Measurements from ENCODE around the gene FXYD4.
"Not testable (repeated sequence)": the region's sequence is repeated elsewhere in the genome, so short reads cannot be mapped to it uniquely, and the experiment has no call there.

The FXYD4 gene

GRCh38 chr10:43371418-43371817 is at the start of gene FXYD4:
Gene FXYD4, plus strand, starts transcription at chr10:43371636. Its CDS starts 2,111 bp downstream, at chr10:43373747.
- TF ChIP-seq, protein P1, sequence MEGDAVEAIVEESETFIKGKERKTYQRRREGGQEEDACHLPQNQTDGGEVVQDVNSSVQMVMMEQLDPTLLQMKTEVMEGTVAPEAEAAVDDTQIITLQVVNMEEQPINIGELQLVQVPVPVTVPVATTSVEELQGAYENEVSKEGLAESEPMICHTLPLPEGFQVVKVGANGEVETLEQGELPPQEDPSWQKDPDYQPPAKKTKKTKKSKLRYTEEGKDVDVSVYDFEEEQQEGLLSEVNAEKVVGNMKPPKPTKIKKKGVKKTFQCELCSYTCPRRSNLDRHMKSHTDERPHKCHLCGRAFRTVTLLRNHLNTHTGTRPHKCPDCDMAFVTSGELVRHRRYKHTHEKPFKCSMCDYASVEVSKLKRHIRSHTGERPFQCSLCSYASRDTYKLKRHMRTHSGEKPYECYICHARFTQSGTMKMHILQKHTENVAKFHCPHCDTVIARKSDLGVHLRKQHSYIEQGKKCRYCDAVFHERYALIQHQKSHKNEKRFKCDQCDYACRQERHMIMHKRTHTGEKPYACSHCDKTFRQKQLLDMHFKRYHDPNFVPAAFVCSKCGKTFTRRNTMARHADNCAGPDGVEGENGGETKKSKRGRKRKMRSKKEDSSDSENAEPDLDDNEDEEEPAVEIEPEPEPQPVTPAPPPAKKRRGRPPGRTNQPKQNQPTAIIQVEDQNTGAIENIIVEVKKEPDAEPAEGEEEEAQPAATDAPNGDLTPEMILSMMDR (conservative IDR thresholded peaks at IDR 0.05; ENCODE audit: low read depth, low read length), result no peak
- no peak for DNase-seq (ENCODE audit: low read depth)

GRCh38 chr10:43322331-43322730 is 49.1 kb upstream of the FXYD4 start:
- DNase-seq (ENCODE audit: low read depth), result no peak
- peak overlapping the region; percentile 29 for H3K4me3 ChIP-seq (ENCODE audit: low read depth, low read length)
- TF ChIP-seq, protein P1 (conservative IDR thresholded peaks at IDR 0.05; ENCODE audit: low read depth, low read length), result no peak

More at GRCh38 chr10:43371418-43371817, at the start of gene FXYD4:
- H3K4me3 ChIP-seq (ENCODE audit: low read depth, low read length), result no peak within 1 kb of the TSS

DNA sequence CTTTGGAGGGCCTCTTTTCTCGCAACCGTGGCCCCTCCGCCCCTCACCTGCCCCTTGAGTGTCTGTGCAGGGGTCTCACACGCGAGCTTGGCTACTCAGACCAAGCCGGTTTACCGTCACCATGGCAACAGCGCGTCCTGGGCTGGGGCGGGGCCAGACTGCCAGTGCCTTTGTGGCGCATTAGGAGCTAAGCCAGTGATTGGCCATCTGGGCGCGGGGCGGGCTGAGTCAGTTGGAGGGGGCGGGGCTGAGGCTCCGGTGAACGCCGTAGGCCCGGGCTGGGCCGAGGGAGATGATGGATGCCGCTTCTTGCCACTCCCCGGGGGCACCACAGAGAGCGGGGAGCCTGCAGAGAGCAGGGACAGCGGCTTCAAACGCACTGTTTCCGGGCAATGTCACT is 48.7 kb upstream of the FXYD4 start:
- DNase-seq (ENCODE audit: low read depth), result peak; percentile 85
- peak overlapping the region; percentile 47 for H3K4me3 ChIP-seq (ENCODE audit: low read depth, low read length)
- TF ChIP-seq, protein P1 (conservative IDR thresholded peaks at IDR 0.05; ENCODE audit: low read depth, low read length), result no peak

- peak overlapping the region; percentile 47 for H3K4me3 ChIP-seq (ENCODE audit: low read depth, low read length)
- no peak for DNase-seq (ENCODE audit: low read depth)
- TF ChIP-seq, protein P1 (conservative IDR thresholded peaks at IDR 0.05; ENCODE audit: low read depth, low read length), result no peak
Observed at GRCh38 chr10:43323245-43323644, 48.2 kb upstream of the FXYD4 start.

GRCh38 chr10:43324876-43325275 is 46.6 kb upstream of the FXYD4 start:
- H3K4me3 ChIP-seq (ENCODE audit: low read depth, low read length), result no peak overlapping the region
- DNase-seq (ENCODE audit: low read depth), result no peak
- TF ChIP-seq, protein P1 (conservative IDR thresholded peaks at IDR 0.05; ENCODE audit: low read depth, low read length), result no peak

DNA sequence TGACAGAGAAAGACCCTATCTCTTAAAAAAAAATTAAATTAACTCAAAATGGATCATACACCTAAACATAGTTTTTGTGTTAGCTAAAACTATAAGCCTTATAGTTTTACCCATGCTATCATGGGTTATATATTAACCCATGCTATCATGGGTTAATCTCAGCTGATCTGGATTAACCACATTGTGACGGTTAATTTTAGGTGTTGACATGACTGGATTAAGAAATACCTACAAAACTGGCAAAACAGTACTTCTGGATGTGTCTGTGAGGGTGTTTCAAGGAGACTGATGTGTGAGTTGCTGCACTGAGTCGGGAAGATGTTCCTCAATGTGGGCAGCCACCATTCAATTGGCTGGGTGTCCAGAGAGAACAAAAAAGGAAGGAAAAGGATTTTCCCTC is 44.3 kb upstream of the FXYD4 start:
- no peak for DNase-seq (ENCODE audit: low read depth)
- TF ChIP-seq, protein P1 (conservative IDR thresholded peaks at IDR 0.05; ENCODE audit: low read depth, low read length), result no peak
- H3K4me3 ChIP-seq (ENCODE audit: low read depth, low read length), result no peak overlapping the region

DNA sequence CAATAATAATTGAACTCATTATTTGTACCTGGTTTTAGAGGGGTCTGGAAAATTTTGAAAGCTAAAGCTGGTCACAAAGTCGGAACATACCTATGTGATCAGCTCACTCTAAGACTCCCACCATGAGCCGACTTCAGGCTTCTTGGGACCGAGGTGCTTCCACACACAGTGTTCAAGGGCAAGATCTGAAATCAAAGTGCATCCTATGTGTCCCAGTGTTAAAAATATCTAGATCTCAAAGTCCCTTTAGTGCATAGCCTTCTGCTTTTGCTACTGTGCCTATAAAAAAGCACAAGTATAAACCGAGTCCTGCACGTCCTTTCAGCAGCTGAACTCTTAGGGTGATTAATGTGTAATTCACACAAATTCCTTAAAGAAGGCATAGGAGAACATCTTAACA is 43.5 kb upstream of the FXYD4 start:
- H3K4me3 ChIP-seq (ENCODE audit: low read depth, low read length), result no peak overlapping the region
- DNase-seq (ENCODE audit: low read depth), result no peak
- TF ChIP-seq, protein P1 (conservative IDR thresholded peaks at IDR 0.05; ENCODE audit: low read depth, low read length), result no peak

DNA sequence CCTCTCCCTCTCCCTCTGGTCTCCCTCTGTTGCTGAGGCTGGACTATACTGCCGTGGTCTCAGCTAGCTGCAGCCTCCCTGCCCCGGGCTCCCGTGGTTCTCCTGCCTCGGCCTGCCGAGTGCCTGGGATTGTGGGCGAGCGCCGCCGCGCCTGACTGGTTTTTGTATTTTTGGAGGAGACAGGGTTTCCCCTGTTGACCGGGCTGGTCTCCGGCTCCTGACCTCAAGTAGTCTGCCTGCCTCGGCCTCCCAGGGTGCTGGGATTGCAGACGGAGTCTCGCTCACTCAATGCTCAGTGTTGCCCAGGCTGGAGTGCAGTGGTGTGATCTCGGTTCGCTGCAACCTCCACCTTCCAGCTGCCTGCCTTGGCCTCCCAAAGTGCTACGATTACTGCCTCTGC is 42.6 kb upstream of the FXYD4 start:
- not testable (repeated sequence) for H3K4me3 ChIP-seq (ENCODE audit: low read depth, low read length); DNase-seq (ENCODE audit: low read depth)

GRCh38 chr10:43329246-43329885 is 42.1 kb upstream of the FXYD4 start:
- H3K4me3 ChIP-seq (ENCODE audit: low read depth, low read length); DNase-seq (ENCODE audit: low read depth): not testable (repeated sequence)

- DNase-seq (ENCODE audit: low read depth); H3K4me3 ChIP-seq (ENCODE audit: low read depth, low read length): not testable (repeated sequence)
Observed at GRCh38 chr10:43330049-43330823, 41.2 kb upstream of the FXYD4 start.
